Measurements from ENCODE around the gene SCARB1.

The SCARB1 gene

DNA sequence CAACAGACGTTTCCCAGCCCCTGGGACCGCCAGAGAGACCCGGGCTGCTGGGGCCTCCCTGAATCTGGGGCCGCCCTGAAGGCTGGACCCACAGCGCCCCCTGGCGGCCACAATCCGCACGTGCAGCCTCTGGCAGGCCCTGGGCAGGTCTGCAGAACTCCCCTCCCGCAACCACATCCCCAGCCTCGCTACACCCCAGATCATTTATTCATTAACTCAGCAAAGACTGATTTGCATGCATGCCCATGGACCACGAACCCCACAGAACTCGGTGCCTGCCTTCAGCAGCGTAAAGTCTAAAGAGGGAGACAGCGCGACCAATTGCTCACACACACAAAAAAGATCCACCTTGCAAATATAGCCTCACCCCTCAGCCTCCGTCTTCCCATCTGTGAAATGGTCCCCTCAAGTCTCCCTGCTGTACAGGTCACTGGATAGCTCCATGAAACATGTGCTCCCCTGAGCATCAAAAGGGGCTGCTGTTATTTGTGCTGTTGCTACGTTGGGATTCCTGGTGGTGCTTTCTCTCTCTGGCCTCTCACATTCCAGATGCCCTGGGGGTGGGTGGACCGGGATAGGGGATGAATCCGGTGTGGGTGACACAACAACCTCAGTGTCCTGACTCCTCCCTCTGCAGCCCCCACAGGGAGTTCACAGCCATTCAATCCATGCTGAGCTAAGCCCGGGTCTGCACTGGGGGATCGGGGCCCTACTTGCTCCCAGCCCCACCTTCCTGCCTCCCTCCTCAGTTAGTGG, 96.4 kb downstream of the SCARB1 start:
- H3K4me1 ChIP-seq (ENCODE audit: control insufficient read depth, insufficient read depth, low read length), result peaks cover 3% of the 10 kb centered on the region; the same call in 1 of the 2 replicates
- no peak overlapping the region for H3K4me3 ChIP-seq (ENCODE audit: low read depth, low read length)
- H3K36me3 ChIP-seq (ENCODE audit: control insufficient read depth, insufficient read depth, low read length), result no peaks in the 10 kb centered on the region
- H3K9ac ChIP-seq (ENCODE audit: low read length), result no peak overlapping the region
- H3K27me3 ChIP-seq (ENCODE audit: control insufficient read depth, insufficient read depth, low read length), result peaks cover 3% of the 10 kb centered on the region; the same call in 1 of the 2 replicates
- H3K27ac ChIP-seq (ENCODE audit: low read depth, low read length), result no peak overlapping the region
- peaks cover 23% of the 10 kb centered on the region for H3K9me3 ChIP-seq (ENCODE audit: control insufficient read depth, insufficient read depth, low read depth, low read length)

DNA sequence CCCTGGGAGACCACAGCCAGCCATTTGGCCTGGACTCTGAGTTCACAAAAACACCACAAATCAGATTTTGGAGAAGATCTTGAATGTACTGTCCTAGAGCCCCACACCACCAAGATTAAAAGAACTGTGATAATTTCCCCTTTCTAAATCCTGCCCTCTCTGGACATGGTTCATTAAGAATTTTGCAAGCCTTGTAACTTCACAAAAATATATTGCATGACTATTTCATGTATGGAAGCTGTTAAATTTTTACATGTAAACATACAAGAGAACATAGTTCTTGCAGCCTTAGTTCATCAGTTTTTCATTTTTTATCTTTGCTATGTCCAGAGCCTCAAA, 97.0 kb downstream of the SCARB1 start:
- H3K9ac ChIP-seq (ENCODE audit: low read length), result no peak overlapping the region
- no peak overlapping the region for H3K4me3 ChIP-seq (ENCODE audit: low read depth, low read length)
- no peaks in the 10 kb centered on the region for H3K36me3 ChIP-seq (ENCODE audit: control insufficient read depth, insufficient read depth, low read length)
- H3K27ac ChIP-seq (ENCODE audit: low read depth, low read length), result no peak overlapping the region
- no peaks in the 10 kb centered on the region; the same call in 1 of the 2 replicates for H3K4me1 ChIP-seq (ENCODE audit: control insufficient read depth, insufficient read depth, low read length)
- no peaks in the 10 kb centered on the region for H3K27me3 ChIP-seq (ENCODE audit: control insufficient read depth, insufficient read depth, low read length)
- H3K9me3 ChIP-seq (ENCODE audit: control insufficient read depth, insufficient read depth, low read depth, low read length), result peaks cover 23% of the 10 kb centered on the region

DNA sequence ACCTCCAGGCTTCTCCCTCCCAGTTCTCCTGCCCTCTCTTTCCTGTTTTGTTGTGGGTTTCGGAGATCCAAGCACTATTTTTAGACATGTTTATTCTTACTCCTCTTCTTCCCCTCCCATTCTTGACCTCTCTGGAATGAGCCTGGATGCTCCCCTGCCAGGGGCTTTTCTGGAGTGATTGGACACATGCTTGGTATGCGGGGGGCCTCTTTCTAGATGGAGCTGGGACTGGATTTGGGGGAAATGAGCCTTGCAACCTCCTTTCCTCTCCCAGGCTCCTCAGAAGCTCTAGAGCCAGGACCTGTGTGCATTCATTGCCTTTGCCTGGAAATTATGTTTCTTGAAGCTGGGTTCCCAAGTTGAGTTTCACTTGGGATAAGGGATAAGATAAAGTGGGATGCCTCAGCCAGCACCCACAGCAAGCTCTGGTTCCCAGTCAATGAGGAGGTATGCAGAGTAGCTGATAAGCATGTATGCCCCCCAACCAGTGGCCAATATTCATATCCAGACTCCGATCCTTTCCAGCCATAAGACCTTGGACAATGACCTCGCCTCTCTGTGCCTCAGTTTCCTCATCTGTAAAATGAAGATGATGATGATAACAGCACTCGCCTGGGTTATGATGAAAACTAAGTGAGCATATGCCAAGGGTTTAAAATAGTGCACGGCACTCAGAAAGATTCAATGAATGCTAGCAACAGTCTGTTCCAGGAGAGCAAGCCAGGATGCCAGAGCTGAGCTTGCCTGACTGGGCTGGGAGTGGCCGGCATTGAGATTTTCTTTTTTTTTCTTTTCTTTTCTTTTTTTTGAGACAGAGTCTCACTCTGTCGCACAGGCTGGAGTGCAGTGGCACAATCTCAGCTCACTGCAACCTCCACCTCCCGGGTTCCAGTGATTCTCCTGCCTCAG, 97.8 kb downstream of the SCARB1 start:
- no peak overlapping the region for H3K4me3 ChIP-seq (ENCODE audit: low read depth, low read length)
- H3K9me3 ChIP-seq (ENCODE audit: control insufficient read depth, insufficient read depth, low read depth, low read length), result peaks cover 23% of the 10 kb centered on the region
- H3K36me3 ChIP-seq (ENCODE audit: control insufficient read depth, insufficient read depth, low read length), result no peaks in the 10 kb centered on the region
- H3K27ac ChIP-seq (ENCODE audit: low read depth, low read length), result no peak overlapping the region
- H3K9ac ChIP-seq (ENCODE audit: low read length), result no peak overlapping the region
- H3K4me1 ChIP-seq (ENCODE audit: control insufficient read depth, insufficient read depth, low read length), result no peaks in the 10 kb centered on the region; the same call in 1 of the 2 replicates
- H3K27me3 ChIP-seq (ENCODE audit: control insufficient read depth, insufficient read depth, low read length), result no peaks in the 10 kb centered on the region

DNA sequence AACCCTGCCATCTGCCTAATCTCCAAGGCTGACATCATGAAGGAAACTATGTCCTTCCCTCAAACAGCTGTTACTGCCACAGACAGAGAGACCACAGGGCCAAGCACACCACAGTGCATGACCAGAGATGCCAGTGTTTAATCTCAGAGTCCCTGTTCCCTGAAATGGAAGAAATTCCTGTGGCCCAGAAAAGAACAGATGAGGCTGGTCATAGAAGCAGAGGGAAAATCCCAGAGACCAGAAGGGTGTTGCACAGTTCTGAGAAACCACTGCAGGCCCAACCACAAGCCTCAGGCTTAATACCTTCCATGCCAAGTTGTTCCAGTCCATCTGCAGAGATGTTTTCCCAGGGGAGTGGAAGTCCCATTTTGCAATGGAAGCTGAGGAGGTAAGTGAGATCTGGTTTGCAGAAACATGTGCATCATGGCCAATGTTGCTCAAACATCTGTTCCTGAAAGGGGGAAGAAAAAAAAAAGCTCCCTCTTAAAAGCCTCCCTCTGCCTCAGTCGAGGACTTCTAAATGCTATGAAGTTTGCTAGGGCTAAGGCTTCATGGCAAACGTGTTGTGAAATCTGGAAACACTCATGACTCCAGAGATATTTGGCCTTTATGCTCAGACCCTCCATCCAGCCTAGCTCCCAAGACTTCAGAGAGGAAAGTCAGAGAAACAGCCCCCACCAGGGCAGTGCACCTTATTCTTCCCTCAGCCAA, 98.6 kb downstream of the SCARB1 start:
- Histone ChIP-seq H3K27me3 (ENCODE audit: control insufficient read depth, insufficient read depth, low read length) (0 out of 2 replicates have a peak, but pooled peaks cover 2% of the 10 kb centered on the region), H3K9ac (ENCODE audit: low read length) (no peak overlapping the region), H3K4me1 (ENCODE audit: control insufficient read depth, insufficient read depth, low read length) (no peaks in the 10 kb centered on the region; the same call in 1 of the 2 replicates), H3K9me3 (ENCODE audit: control insufficient read depth, insufficient read depth, low read depth, low read length) (peaks cover 23% of the 10 kb centered on the region), H3K27ac (ENCODE audit: low read depth, low read length) (no peak overlapping the region), H3K36me3 (ENCODE audit: control insufficient read depth, insufficient read depth, low read length) (no peaks in the 10 kb centered on the region), H3K4me3 (ENCODE audit: low read depth, low read length) (no peak overlapping the region)

DNA sequence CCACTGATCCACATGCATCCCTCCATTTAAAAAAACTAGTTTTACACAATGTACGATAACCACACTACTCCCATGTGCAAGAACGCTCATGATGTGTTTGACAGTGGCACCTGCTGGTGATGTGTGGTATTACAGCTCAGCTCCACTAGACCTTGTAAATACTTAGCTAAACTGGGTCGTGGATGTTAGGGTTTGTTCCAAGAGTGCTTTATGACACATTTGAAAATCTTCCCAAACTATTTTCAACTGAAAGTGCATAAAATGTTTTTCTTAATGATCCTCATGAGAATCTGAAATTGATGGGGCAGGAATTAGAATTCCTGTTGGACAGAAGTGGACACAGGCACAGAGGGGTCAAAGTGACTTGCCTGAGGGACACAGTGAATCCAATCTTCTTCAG, 99.2 kb downstream of the SCARB1 start:
- H3K9me3 ChIP-seq (ENCODE audit: control insufficient read depth, insufficient read depth, low read depth, low read length), result peaks cover 23% of the 10 kb centered on the region
- H3K4me1 ChIP-seq (ENCODE audit: control insufficient read depth, insufficient read depth, low read length), result no peaks in the 10 kb centered on the region; the same call in 1 of the 2 replicates
- H3K36me3 ChIP-seq (ENCODE audit: control insufficient read depth, insufficient read depth, low read length), result no peaks in the 10 kb centered on the region
- H3K27ac ChIP-seq (ENCODE audit: low read depth, low read length), result no peak overlapping the region
- 0 out of 2 replicates have a peak, but pooled peaks cover 2% of the 10 kb centered on the region for H3K27me3 ChIP-seq (ENCODE audit: control insufficient read depth, insufficient read depth, low read length)
- H3K9ac ChIP-seq (ENCODE audit: low read length), result no peak overlapping the region
- no peak overlapping the region for H3K4me3 ChIP-seq (ENCODE audit: low read depth, low read length)

DNA sequence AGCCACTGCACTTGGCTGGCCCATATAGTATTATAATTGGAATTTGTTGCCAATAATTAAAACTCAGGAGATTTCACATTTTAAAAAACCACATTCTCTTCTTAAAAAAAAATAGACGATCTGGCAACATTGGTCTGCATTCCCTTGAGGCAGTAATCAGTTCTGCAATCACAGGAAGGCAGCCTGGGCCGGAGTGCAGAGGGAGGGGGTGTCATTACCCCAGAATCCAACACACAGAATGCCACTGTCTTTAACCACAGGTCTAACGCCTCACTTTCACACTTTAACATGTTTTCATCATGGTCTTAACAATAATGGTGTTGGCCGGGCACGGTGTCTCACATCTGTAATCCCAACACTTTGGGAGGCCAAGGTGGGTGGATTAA, 100.1 kb downstream of the SCARB1 start:
- Histone ChIP-seq H3K4me3 (ENCODE audit: low read depth, low read length) (no peak overlapping the region), H3K9ac (ENCODE audit: low read length) (no peak overlapping the region), H3K4me1 (ENCODE audit: control insufficient read depth, insufficient read depth, low read length) (peaks cover 5% of the 10 kb centered on the region; the same call in 1 of the 2 replicates), H3K27ac (ENCODE audit: low read depth, low read length) (no peak overlapping the region), H3K9me3 (ENCODE audit: control insufficient read depth, insufficient read depth, low read depth, low read length) (peaks cover 23% of the 10 kb centered on the region), H3K36me3 (ENCODE audit: control insufficient read depth, insufficient read depth, low read length) (no peaks in the 10 kb centered on the region), H3K27me3 (ENCODE audit: control insufficient read depth, insufficient read depth, low read length) (0 out of 2 replicates have a peak, but pooled peaks cover 2% of the 10 kb centered on the region)

DNA sequence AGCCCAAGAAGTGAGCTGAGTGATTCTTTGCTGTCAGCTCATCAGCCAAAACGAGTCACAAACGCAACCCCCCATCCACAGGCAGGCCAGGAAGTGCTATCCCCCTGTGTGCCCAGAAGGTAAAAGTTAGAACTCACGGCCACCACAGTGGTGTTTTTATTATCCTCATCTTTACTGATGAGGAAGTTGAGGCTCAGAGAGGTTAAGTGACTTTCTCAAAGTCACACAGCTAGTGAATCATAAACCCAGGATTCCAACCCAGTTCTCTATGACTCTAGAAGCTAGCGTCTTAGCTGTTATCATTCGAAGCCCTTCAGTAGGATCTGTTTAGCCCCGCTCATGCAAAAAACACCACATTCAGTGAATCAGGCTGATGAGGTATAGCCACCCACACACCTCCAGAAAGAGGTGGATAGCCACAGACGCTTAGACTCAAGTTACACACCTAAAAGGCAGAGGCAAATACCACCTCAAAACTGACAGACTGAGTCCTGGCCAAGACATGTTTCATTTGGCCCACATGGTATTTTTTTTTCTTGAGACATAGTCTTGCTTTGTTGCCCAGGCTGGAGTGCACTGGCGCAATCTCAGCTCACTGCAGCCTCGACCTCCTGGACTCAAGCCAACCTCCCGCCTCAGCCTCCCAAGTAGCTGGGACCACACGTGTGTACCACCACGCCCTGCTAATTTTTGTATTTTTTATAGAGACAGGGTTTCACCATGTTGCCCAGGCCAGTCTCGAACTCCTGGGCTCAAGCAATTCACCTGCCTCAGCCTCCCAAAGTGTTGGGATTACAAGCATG, 100.7 kb downstream of the SCARB1 start:
- no peak overlapping the region for H3K4me3 ChIP-seq (ENCODE audit: low read depth, low read length)
- H3K9me3 ChIP-seq (ENCODE audit: control insufficient read depth, insufficient read depth, low read depth, low read length), result peaks cover 23% of the 10 kb centered on the region
- H3K27me3 ChIP-seq (ENCODE audit: control insufficient read depth, insufficient read depth, low read length), result 0 out of 2 replicates have a peak, but pooled peaks cover 2% of the 10 kb centered on the region
- no peak overlapping the region for H3K27ac ChIP-seq (ENCODE audit: low read depth, low read length)
- H3K4me1 ChIP-seq (ENCODE audit: control insufficient read depth, insufficient read depth, low read length), result 0 out of 2 replicates have a peak, but pooled peaks cover 6% of the 10 kb centered on the region
- H3K36me3 ChIP-seq (ENCODE audit: control insufficient read depth, insufficient read depth, low read length), result no peaks in the 10 kb centered on the region
- no peak overlapping the region for H3K9ac ChIP-seq (ENCODE audit: low read length)

DNA sequence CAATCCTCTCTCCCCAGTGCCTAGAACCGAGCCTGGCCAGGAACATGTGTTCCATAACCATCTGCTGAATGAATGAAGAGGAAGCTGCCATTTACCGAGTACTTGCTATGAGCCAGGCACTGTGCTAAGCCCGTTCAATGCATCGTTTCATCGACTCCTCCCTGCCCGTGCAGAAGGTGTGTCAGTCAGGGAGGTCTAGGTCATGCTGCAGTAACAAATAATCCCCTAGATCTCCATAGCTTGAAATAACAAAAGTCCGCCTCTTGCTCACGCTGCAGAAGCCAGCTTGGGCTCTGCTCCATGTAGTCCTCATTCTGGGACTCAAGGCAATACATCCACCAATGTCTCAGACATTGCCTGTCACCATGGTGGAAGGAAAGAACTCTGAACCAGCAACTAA, 101.3 kb downstream of the SCARB1 start:
- Histone ChIP-seq H3K9ac (ENCODE audit: low read length) (no peak overlapping the region), H3K4me1 (ENCODE audit: control insufficient read depth, insufficient read depth, low read length) (0 out of 2 replicates have a peak, but pooled peaks cover 6% of the 10 kb centered on the region), H3K9me3 (ENCODE audit: control insufficient read depth, insufficient read depth, low read depth, low read length) (peaks cover 28% of the 10 kb centered on the region), H3K36me3 (ENCODE audit: control insufficient read depth, insufficient read depth, low read length) (no peaks in the 10 kb centered on the region), H3K27ac (ENCODE audit: low read depth, low read length) (no peak overlapping the region), H3K27me3 (ENCODE audit: control insufficient read depth, insufficient read depth, low read length) (0 out of 2 replicates have a peak, but pooled peaks cover 2% of the 10 kb centered on the region), H3K4me3 (ENCODE audit: low read depth, low read length) (no peak overlapping the region)

DNA sequence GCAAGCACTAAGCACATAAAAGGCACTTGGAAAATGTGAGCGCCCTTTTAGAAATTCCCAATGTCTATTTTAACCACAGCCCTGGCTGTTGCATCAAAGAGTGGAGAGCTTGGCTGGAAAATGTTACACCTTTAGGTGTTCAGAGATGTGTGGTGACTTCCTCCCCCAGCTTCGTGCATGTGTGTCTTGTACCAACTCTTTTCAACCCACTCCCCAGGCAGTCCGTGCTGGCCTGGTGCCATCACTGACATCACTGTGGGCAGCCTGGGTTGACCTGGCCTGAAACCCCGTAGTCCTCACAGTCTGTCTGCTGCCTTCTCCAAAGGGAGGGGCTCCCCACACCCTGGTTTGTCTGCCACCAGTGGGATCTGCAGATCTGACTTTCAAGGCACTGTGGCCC, 101.8 kb downstream of the SCARB1 start:
- Histone ChIP-seq H3K9ac (ENCODE audit: low read length) (no peak overlapping the region), H3K4me1 (ENCODE audit: control insufficient read depth, insufficient read depth, low read length) (0 out of 2 replicates have a peak, but pooled peaks cover 6% of the 10 kb centered on the region), H3K9me3 (ENCODE audit: control insufficient read depth, insufficient read depth, low read depth, low read length) (peaks cover 33% of the 10 kb centered on the region), H3K27ac (ENCODE audit: low read depth, low read length) (no peak overlapping the region), H3K4me3 (ENCODE audit: low read depth, low read length) (no peak overlapping the region), H3K36me3 (ENCODE audit: control insufficient read depth, insufficient read depth, low read length) (no peaks in the 10 kb centered on the region), H3K27me3 (ENCODE audit: control insufficient read depth, insufficient read depth, low read length) (0 out of 2 replicates have a peak, but pooled peaks cover 2% of the 10 kb centered on the region)

DNA sequence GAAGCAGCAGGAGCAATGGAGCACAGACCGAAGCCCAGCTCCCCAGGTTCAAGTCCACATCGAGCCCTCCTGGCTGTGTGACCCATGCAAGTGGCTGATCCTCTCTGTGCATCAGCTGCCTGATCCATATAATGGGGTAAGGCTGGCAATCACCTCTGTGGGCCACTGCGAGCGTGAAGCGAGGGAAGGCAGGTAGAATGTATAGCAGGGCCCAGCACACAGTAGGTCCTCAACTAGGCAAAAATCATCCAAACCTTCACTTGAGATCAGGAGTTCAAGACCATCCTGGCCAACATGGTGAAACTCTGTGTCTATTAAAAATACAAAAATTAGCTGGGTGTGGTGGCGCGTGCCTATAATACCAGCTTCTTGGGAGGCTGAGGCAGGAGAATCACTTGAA, 102.6 kb downstream of the SCARB1 start:
- Histone ChIP-seq H3K9me3 (ENCODE audit: control insufficient read depth, insufficient read depth, low read depth, low read length) (peaks cover 40% of the 10 kb centered on the region), H3K27ac (ENCODE audit: low read depth, low read length) (no peak overlapping the region), H3K4me1 (ENCODE audit: control insufficient read depth, insufficient read depth, low read length) (0 out of 2 replicates have a peak, but pooled peaks cover 6% of the 10 kb centered on the region), H3K4me3 (ENCODE audit: low read depth, low read length) (no peak overlapping the region), H3K9ac (ENCODE audit: low read length) (no peak overlapping the region), H3K36me3 (ENCODE audit: control insufficient read depth, insufficient read depth, low read length) (no peaks in the 10 kb centered on the region), H3K27me3 (ENCODE audit: control insufficient read depth, insufficient read depth, low read length) (0 out of 2 replicates have a peak, but pooled peaks cover 2% of the 10 kb centered on the region)
